Trophoblast cell (in vitro differentiated cells and primary cell): ENCODE measurements around the gene MRPS27.
"Not testable (repeated sequence)": the region's sequence is repeated elsewhere in the genome, so short reads cannot be mapped to it uniquely, and the experiment has no call there.

Experiments
- DNase-seq, 2 donors: peaks; one replicate each; pipeline ENCODE4 v3.0.0-alpha.2; 2016
- H2AFZ ChIP-seq: 2 replicates; pipeline ENCODE4 v1.6.1; 2013; ENCODE audit warnings: low read length, moderate library complexity, mild to moderate bottlenecking; ENCODE audit not compliant: insufficient read depth, poor library complexity
- H2AK5ac ChIP-seq: 2 replicates; pipeline ENCODE4 v1.6.1; 2013; ENCODE audit warnings: mild to moderate bottlenecking, low read length
- H2BK120ac ChIP-seq: 2 replicates; pipeline ENCODE4 v1.6.1; 2013; ENCODE audit warnings: low read length, mild to moderate bottlenecking, moderate library complexity; ENCODE audit not compliant: insufficient read depth, poor library complexity
- H2BK12ac ChIP-seq: 2 replicates; pipeline ENCODE4 v1.6.1; 2013; ENCODE audit warnings: mild to moderate bottlenecking, low read length, moderate library complexity
- H2BK5ac ChIP-seq: 2 replicates; pipeline ENCODE4 v1.6.1; 2013; ENCODE audit warnings: low read length, low read depth, moderate library complexity, mild to moderate bottlenecking; ENCODE audit not compliant: poor library complexity
- H3K14ac ChIP-seq: 2 replicates; pipeline ENCODE4 v1.6.1; 2013; ENCODE audit warnings: mild to moderate bottlenecking, low read length
- H3K18ac ChIP-seq: 2 replicates; pipeline ENCODE4 v1.6.1; 2013; ENCODE audit warnings: mild to moderate bottlenecking, low read length
- H3K23ac ChIP-seq: 2 replicates; pipeline ENCODE4 v1.6.1; 2013; ENCODE audit warnings: low read length
- H3K27ac ChIP-seq: 2 replicates; pipeline ENCODE4 v1.5.1; 2013; ENCODE audit warnings: low read depth, mild to moderate bottlenecking, inconsistent platforms, low read length, moderate library complexity
- H3K27me3 ChIP-seq: 2 replicates; pipeline ENCODE4 v1.6.1; 2013; ENCODE audit warnings: inconsistent platforms, mild to moderate bottlenecking, low read length, moderate library complexity; ENCODE audit not compliant: insufficient read depth
- H3K36me3 ChIP-seq, 2 experiments: 1 replicate in 1 of 2; 2 replicates in 1 of 2; pipeline ENCODE4 v1.6.1; 2013; ENCODE audit warnings: low read length in 2 of 2, mild to moderate bottlenecking in 2 of 2, moderate library complexity in 1 of 2; ENCODE audit not compliant: insufficient read depth in 2 of 2, control insufficient read depth in 1 of 2
- H3K4ac ChIP-seq: 2 replicates; pipeline ENCODE4 v1.6.1; 2013; ENCODE audit warnings: low read depth, mild to moderate bottlenecking, low read length, moderate library complexity
- H3K4me1 ChIP-seq, 2 experiments: 1 replicate in 1 of 2; 2 replicates in 1 of 2; pipeline ENCODE4 v1.6.1; 2013; ENCODE audit warnings: low read length in 2 of 2, mild to moderate bottlenecking in 2 of 2, moderate library complexity in 1 of 2; ENCODE audit not compliant: insufficient read depth in 2 of 2, control insufficient read depth in 1 of 2
- H3K4me2 ChIP-seq: 2 replicates; pipeline ENCODE4 v1.6.1; 2013; ENCODE audit warnings: inconsistent platforms, mild to moderate bottlenecking, low read length, moderate library complexity
- H3K4me3 ChIP-seq: 2 replicates; pipeline ENCODE4 v1.5.1; 2013; ENCODE audit warnings: mild to moderate bottlenecking, low read depth, low read length, inconsistent platforms
- H3K79me1 ChIP-seq: one replicate; pipeline ENCODE4 v1.6.1; 2013; ENCODE audit warnings: low read length
- H3K79me2 ChIP-seq: 2 replicates; pipeline ENCODE4 v1.6.1; 2013; ENCODE audit warnings: low read length, mild to moderate bottlenecking; ENCODE audit not compliant: control insufficient read depth, insufficient read depth, poor library complexity
- H3K9ac ChIP-seq: 2 replicates; pipeline ENCODE4 v1.6.1; 2013; ENCODE audit warnings: mild to moderate bottlenecking, low read length
- H3K9me3 ChIP-seq: 2 replicates; pipeline ENCODE4 v1.6.1; 2013; ENCODE audit warnings: low read depth, mild to moderate bottlenecking, control low read depth, inconsistent platforms, low read length; ENCODE audit not compliant: insufficient read depth
- H4K12ac ChIP-seq: 2 replicates; pipeline ENCODE4 v1.6.1; 2013; ENCODE audit warnings: low read depth, mild to moderate bottlenecking, low read length, moderate library complexity
- H4K8ac ChIP-seq: 2 replicates; pipeline ENCODE4 v1.6.1; 2013; ENCODE audit warnings: low read depth, mild to moderate bottlenecking, low read length, moderate library complexity
- H4K91ac ChIP-seq: one replicate; pipeline ENCODE4 v1.6.1; 2013; ENCODE audit warnings: low read depth, mild to moderate bottlenecking, low read length, moderate library complexity
- WGBS: extraction: QIAGEN DNeasy Blood & Tissue Kit; methylation state at CpG from one replicate; pipeline ENCODE4 v1.1.7; 2013; ENCODE audit warnings: missing lambda C conversion rate; ENCODE audit not compliant: insufficient read length, insufficient coverage; ENCODE audit errors: extremely low coverage; 5-methylcytosine and 5-hydroxymethylcytosine counted together

The MRPS27 gene

DNA sequence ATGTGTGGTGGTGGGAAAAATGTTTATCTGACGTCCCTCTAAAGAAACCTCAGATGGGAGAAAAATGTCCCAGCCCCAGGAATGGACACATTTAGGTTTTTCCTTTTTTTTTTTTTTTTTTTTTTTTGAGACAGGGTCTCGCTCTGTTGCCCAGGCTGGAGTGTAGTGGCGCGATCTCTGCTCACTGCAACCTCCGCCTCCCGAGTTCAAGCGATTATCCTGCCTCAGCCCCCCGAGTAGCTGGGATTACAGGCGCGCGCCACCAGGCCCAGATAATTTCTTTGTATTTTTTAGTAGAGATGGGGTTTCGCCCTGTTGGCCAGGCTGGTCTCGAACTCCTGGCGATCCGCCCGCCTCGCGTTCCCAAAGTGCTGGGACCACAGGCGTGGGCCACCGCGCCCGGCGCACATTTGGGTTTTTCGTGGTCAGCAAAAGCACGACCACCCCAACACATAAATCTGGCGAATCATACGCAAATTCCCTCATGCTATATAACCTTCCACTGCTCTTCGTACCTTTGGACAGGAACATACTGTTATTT is 535 bp downstream of the MRPS27 start:
- Histone ChIP-seq H3K4me2 (peak overlapping the region; percentile 78), H3K14ac (peak overlapping the region; percentile 18), H3K4me3 (peak overlapping the region; percentile 74), H4K8ac (peak overlapping the region; percentile 72), H4K12ac (peak overlapping the region; percentile 10), H4K91ac (peak overlapping the region; percentile 12), H3K9ac (peak overlapping the region; percentile 87), H2AFZ (peak overlapping the region; percentile 75), H3K27ac (peak overlapping the region; percentile 43), H3K4ac (peak overlapping the region; percentile 11), H2BK120ac (peak overlapping the region; percentile 4)
- not testable (repeated sequence) for H3K79me1 ChIP-seq, DNase-seq, H3K9me3 ChIP-seq, H3K23ac ChIP-seq, H3K4me1 ChIP-seq, H2BK5ac ChIP-seq, H2AK5ac ChIP-seq, H3K27me3 ChIP-seq, H3K79me2 ChIP-seq, H2BK12ac ChIP-seq, H3K18ac ChIP-seq, H3K36me3 ChIP-seq
- no CpG with 5 or more reads among the region's 28 CpGs for WGBS

GRCh38 chr5:72314571-72315172 is 5.4 kb downstream of the MRPS27 start:
- H2BK120ac ChIP-seq = no peak overlapping the region
- H4K8ac ChIP-seq = no peak overlapping the region
- H2AFZ ChIP-seq = no peak overlapping the region
- H3K23ac ChIP-seq = peak overlapping the region; percentile 25
- H3K9ac ChIP-seq = peak overlapping the region; percentile 3
- peaks cover under 1% of the 10 kb centered on the region for H3K79me2 ChIP-seq
- H3K79me1 ChIP-seq = peaks cover 2% of the 10 kb centered on the region
- H3K36me3 ChIP-seq = peaks cover 12 to 14% of the 10 kb centered on the region in 2 experiments
- no peak overlapping the region for H3K14ac ChIP-seq
- no peak overlapping the region for H4K91ac ChIP-seq
- no peaks in the 10 kb centered on the region for H3K27me3 ChIP-seq
- no peak overlapping the region for H3K27ac ChIP-seq
- no peaks in the 10 kb centered on the region for H3K9me3 ChIP-seq
- H2BK12ac ChIP-seq = no peak overlapping the region
- H2AK5ac ChIP-seq = no peak overlapping the region
- H2BK5ac ChIP-seq = no peak overlapping the region
- no peak overlapping the region for H3K4me2 ChIP-seq
- DNase-seq = no peak
- H3K4me1 ChIP-seq = no peaks in the 10 kb centered on the region
- no CpG with 5 or more reads among the region's 3 CpGs for WGBS
- no peak overlapping the region for H4K12ac ChIP-seq
- H3K4ac ChIP-seq = no peak overlapping the region
- peak overlapping the region; percentile 95 for H3K18ac ChIP-seq
- no peak overlapping the region for H3K4me3 ChIP-seq

- Histone ChIP-seq H3K4ac (no peak overlapping the region), H3K36me3 (peaks cover 16% of the 10 kb centered on the region in 2 experiments), H2AK5ac (no peak overlapping the region), H3K4me3 (no peak overlapping the region), H3K79me2 (no peaks in the 10 kb centered on the region), H3K14ac (no peak overlapping the region), H2BK12ac (no peak overlapping the region), H3K4me2 (no peak overlapping the region), H3K18ac (no peak overlapping the region), H2BK5ac (no peak overlapping the region), H3K27me3 (no peaks in the 10 kb centered on the region), H3K9me3 (no peaks in the 10 kb centered on the region), H2BK120ac (no peak overlapping the region), H4K8ac (no peak overlapping the region), H3K79me1 (peaks cover under 1% of the 10 kb centered on the region), H3K9ac (no peak overlapping the region), H4K91ac (no peak overlapping the region), H3K27ac (no peak overlapping the region), H3K23ac (no peak overlapping the region), H4K12ac (no peak overlapping the region), H2AFZ (no peak overlapping the region), H3K4me1 (peaks cover 0 to 2% of the 10 kb centered on the region in 2 experiments)
- no CpG with 5 or more reads among the region's 1 CpG for WGBS
- DNase-seq = no peak
Observed at GRCh38 chr5:72313141-72313540, 6.9 kb downstream of the MRPS27 start.

DNA sequence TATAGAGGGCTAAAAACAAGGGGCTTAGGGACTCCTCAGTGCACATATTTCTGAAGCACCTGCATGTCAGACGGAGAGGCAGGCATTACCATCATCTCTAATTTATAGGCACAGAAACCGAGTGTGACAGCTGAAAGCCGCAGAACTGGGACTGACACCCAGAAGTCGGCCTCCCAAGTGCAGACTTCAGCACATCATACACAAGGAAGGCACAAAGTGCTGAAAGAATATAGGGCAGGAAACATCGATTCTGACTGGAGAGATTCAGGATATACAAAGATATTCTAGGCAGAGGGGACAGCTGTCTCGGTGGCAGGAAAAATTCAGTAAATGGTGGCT is 11.2 kb downstream of the MRPS27 start:
- Histone ChIP-seq H3K4me1 (peaks cover 0 to 4% of the 10 kb centered on the region in 2 experiments), H2BK12ac (no peak overlapping the region), H2BK120ac (peak overlapping the region; percentile 3), H3K4ac (no peak overlapping the region), H3K9me3 (no peaks in the 10 kb centered on the region), H4K12ac (no peak overlapping the region), H3K36me3 (peaks cover 12 to 13% of the 10 kb centered on the region in 2 experiments), H2BK5ac (no peak overlapping the region), H3K79me2 (peaks cover 4% of the 10 kb centered on the region), H3K23ac (no peak overlapping the region), H3K9ac (no peak overlapping the region), H3K27me3 (no peaks in the 10 kb centered on the region), H3K18ac (no peak overlapping the region), H4K91ac (peak overlapping the region; percentile 38), H2AFZ (no peak overlapping the region), H3K27ac (peak overlapping the region; percentile 50), H2AK5ac (peak overlapping the region; percentile 3), H3K79me1 (peaks cover 6% of the 10 kb centered on the region), H3K14ac (no peak overlapping the region), H4K8ac (peak overlapping the region; percentile 50), H3K4me3 (no peak overlapping the region), H3K4me2 (no peak overlapping the region)
- no CpG with 5 or more reads among the region's 6 CpGs for WGBS
- no peak for DNase-seq
